NCI-H2171 treated with DMSO at 0.1 percent for 48 hours (cell line): Measurements from ENCODE around the gene PRSS53.
A peak's percentile ranks its signal among the peaks of the same experiment; 100 is the strongest.

Source experiments
- DNase-seq: peaks from one replicate; lab custom pipeline; 2025; lab: John Stamatoyannopoulos, UW

The PRSS53 gene

DNA sequence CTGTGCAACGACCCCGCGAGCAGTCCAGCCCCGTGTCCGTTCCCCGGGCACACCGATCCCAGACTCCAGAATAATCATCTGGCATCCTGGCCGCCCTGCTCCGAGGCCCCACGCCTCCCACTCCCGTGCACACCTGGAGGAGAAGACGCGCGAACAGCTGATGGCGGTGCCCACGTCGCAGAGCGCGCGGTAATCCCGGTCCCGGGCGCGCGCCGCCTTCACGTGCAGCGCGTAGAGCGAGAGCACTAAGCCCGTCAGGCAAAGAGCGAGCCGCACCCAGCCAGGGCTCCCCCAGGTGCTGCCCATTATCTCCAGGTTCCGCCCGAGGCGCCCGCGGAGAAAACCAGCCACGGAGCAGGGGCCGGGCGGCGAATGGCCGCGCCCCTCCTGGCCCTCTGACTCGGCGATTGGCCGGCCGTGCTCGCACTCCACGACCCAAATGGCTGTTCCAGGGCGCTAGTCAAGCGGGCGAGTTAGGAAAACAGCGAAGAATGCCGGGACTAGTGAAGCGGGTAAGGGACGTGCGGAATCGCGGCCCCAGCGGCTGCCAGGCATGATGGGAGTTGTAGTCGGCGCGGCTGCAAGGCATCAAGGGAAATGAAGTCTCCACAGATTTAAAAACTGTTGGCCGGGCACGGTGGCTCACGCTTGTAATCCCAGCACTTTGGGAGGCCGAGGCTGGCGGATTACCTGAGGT is 5.8 kb upstream of the PRSS53 start, which contains the start of gene VKORC1:
Gene VKORC1 (minus strand): TSS at position 374 of the 697 bp plus-strand sequence. CDS start 68 bp downstream, at position 306.
- DNase-seq = peak; percentile 97

DNA sequence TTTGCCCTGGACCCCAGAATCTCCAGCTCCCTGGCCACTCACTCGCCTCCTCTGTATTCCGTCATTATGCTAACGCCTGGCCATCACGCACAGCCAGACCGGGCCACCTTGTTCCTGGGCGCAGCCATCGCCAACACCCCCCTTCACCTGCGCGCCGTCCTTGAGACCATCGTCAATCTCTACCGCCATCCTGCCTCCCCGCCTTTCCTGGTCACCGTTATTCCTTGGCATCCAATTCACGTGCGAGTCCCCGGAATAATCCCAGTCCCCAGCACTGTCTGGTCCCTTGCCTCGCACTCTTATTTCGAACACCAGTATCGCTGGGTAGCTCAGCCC is 5.3 kb upstream of the PRSS53 start:
- DNase-seq = no peak

DNA sequence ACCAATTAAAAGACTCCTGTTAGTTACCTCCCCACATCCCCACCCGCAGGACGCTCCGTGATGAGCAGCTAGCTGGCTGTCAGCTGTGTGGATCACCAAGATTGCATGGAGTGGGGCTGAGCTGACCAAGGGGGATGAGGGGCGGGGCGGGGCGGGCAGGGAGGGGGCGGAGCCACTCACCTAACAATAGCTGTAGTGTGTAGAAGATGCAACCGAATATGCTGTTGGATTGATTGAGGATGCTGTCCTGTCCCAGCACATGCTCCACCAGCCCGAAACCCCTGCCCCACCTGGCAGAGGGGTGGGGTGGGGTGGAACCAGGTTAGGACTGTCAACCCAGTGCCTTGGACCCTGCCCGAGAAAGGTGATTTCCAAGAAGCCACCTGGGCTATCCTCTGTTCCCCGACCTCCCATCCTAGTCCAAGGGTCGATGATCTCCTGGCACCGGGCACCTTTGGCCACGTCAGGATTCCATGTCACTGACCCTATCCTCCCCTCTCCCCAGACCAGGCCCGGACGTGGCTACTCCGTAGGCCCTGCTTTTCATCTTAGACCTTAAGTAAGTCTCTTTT is 4.5 kb upstream of the PRSS53 start:
- no peak for DNase-seq

DNA sequence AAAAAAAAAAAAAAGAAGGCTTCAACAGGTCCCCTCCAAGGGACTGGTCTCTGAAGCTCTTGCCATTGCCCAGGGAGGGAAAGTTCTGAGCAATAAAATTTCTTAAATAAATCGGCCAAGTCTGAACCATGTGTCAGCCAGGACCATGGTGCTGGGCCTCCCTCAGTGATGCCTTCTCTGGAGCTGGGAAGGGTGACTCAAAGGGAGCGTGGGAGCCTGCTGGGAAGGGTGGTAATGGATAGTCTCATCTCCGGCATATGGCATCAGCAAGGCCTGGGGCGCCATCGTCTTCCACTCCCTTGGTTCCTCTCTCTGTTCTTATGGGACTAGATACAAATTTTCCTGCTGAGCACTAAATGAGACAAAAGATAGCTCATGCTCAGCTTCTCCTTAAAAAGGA is 3.6 kb upstream of the PRSS53 start:
- DNase-seq = no peak

DNA sequence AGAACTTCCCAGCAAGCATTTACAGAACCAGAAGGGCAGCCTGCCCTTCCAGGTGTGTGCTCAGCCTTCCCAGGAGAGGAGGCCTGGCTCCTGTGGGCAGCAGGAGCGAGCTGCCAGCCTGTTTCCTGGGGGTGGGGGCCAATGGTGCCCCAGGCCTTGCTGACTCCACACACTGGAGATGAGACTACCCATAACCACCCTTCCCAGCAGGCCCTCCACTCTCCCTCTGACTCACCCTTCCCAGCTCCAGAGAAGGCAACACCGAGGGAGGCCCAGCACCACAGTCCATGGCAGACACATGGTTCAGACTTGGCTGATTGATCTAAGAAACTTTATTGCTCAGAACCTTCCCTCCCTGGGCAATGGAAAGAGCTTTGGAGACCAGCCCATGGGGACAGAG is 1.8 kb upstream of the PRSS53 start:
- DNase-seq = no peak

DNA sequence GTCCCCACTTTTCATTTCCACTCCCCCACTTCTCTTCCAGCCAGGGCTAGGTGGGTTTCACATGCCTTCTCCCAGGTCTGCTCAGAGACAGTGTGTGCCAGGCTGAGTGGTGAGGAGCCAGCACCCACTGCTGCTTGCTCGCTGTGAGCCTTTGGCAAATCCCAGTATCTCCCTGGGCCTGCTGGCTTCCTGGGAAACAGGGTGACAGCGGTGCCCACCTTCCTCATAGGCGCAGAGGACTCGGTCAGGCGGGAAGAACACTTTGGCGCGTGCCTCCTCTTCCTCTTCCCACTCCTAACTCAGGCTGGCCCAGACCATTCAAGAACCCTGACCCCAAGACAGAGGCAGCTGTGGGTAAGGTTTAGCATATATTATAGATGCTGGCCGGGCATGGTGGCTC is 456 bp upstream of the PRSS53 start:
- no peak for DNase-seq

DNA sequence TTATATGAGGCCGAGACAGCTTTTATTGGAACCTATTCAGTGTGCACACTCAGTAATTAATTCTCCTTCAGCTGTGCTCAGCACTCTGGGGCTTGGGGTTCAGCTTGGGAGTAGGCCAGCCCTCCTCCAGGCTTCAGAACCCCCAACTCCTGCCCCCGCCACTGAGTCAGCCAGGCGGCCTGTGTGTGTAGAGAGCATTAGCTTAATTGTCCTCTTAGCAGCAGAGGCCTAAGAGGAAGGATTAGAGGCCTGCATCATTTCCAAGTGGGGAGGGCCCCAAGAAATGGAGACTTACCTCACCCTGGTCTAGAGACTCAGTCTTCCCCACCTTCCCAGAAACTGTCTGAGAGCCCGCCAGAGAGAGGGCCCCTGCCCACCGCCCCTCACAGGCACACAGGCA is 772 bp downstream of the PRSS53 start:
- no peak for DNase-seq

DNA sequence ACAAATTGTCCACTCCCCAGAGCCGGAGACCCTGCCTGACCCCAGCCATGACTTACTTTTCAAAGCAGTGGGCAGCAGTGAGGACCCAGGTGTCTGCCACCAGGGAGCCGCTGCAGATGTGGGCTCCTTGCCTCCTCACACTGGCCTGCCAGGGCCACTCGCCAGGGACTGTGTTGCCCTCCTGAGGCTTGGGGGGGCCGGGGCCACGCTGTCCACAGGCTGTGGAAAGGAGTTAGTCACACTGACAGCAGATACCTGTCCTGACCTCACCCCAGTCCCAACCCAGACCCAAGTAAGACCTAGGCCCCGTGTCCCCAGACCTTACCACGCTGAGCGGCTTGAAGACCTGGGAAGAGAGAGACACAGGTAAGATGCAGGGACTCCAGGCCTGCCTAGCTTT is 1.3 kb downstream of the PRSS53 start:
- no peak for DNase-seq

DNA sequence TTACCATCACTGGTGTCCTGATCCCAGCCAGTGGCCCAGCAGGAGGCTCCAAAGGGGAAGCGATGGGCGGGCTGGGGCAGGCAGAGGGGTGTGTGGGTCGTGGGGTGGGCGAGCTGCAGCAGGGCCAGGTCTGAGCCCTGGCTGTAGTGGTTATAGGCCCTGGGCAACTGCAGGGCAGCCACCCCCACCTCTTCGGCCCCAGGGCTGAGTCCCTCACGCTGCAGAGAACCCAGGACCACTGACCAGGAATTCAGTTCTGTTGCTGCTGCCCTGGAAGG is 2.2 kb downstream of the PRSS53 start:
- no peak for DNase-seq

DNA sequence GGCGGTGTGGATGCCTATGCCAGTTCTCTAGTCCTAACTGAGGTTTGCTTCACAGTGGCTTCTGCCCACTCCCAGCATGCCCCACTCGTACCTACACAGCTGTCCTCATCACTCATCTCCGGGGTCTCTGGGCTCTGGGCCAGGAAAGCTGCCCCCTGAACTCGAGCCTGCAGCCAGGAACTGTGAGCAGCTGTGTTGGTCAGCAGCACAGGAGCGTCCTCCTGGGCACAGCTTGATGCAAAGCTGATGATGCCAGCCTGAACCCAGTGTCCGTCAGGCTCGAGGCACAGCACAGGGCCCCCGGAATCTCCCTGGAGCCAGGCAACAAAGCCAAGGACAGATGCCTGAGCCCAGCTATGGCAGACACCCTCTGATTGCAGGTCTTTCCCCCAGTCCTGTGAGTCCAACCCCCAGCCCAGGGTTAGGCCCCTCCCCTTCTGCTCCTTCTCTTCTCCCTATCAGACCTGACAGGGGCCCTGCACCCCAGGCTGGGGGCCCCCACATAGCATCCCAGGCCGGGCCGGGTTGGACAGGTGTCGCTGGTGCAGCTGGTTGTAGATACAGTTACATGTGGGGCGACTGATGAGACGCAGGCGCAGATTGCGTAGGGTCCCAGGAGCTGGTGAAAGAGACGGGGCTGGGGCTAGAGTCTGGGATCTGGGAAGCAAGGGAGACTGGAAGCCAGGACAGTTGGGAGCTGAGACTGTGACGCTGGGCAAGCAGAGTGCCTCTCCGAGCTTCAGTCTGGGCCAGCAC is 2.7 kb downstream of the PRSS53 start:
- no peak for DNase-seq

DNA sequence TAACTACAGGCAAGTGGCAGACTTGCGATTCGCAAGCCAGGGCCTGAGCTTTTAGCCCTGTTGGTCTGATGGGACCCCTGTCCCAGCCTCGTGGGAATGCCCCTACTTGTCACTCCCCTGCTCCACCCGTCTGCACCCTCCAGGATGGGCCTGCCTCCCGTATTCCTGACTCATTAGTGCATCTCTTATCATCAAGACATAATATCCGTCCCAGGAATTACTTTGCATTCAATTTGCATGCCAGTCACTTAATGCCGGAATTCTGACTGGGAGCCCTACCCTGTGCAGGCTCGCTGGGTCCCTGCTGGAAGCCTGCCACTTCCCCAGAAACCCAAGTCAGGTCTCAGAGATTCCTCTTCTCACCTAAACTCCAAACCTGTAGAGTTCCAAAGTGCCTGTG is 3.3 kb downstream of the PRSS53 start:
- DNase-seq = no peak

DNA sequence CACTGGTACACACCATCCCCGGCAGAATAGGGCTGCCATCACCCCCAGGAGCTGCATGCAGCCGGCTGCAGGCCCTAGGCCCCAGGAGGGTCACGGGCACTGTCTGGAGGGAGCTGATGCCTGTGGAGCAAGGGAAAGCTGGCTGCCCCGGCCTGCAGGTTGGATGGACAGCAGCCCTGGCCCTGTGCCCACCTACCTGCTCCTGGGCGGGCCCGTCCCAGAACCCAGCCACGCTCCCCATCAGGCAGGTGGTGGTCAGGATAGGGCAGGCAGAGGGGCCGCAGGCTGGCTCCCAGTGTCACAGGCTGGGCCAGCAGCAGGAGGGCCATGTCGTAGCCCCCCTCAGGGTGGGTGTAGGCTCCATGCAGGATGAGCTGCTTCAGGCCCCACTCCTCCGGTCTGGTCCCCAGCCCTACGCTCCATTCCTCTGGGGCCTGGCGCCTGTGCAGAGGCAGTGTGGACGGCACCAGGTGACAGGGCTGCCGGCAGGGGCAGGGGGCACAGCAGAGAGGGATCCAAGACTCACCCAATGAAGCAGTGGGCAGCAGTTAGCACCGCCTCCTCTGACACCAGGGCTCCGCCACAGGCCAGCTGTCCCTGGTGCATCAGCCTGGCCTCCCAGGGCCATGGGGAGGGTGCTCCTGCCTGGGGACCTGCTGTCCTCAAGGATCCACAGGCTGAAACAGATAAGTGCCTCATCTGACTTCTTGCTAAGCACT is 4.0 kb downstream of the PRSS53 start:
- DNase-seq = no peak

DNA sequence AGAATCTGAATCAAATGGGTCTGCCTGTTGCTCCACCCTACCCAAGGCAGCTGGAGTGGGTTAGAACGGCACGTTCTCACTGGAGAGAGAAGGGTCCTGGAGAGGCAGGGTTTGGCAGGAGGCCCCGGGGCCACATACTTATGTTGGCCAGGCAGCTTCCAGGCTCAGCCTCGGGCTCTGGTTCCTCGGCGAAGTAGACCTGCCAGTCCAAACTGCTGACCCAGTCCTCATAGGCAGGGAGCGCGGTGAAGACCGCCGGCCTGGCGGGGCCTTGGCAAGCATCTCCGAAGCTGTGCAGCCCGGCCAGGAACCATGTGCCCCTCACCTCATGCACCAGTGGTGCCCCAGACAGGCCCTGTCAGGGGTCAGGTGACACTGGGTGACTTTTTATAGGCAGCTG is 4.8 kb downstream of the PRSS53 start:
- no peak for DNase-seq

DNA sequence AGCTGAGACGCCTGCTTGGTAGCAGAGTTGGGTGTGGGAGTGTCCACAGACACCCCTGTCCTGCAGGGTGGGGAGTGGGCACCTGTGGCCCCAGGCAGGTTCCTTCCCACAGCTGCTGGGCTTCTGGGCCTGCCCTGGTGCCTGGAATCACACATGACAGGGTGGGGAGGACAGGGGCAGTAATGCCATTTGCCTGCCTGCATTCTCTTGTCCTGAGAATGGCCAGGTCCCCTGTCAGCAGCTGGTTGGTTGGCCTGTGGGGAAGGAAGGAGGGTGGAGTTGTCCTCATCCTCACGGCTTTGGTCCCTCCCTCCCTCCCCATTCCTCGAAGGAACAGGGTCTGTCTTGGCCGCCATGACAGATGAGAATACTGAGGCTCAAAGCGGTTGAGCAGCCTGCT is 5.2 kb downstream of the PRSS53 start:
- no peak for DNase-seq

DNA sequence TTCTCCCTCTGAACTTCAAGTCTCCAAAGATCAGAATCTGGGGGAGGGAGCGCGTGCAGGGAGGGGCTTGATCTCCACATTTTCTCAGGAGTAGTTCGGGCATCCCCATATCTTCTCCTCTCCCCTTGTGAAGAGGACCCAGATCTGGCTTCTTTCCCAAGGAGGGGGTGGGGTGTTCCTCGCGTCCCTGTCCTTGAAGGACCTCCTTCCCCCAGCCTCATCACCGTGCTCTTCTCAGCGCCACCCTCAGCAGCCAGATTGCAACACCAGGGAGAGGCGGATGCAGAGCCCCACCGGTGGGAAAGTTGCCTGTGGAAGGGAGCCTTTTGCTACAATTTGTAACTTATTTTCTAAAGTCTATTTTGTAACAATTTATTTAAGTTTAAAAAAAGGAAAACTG is 5.7 kb downstream of the PRSS53 start:
- no peak for DNase-seq

DNA sequence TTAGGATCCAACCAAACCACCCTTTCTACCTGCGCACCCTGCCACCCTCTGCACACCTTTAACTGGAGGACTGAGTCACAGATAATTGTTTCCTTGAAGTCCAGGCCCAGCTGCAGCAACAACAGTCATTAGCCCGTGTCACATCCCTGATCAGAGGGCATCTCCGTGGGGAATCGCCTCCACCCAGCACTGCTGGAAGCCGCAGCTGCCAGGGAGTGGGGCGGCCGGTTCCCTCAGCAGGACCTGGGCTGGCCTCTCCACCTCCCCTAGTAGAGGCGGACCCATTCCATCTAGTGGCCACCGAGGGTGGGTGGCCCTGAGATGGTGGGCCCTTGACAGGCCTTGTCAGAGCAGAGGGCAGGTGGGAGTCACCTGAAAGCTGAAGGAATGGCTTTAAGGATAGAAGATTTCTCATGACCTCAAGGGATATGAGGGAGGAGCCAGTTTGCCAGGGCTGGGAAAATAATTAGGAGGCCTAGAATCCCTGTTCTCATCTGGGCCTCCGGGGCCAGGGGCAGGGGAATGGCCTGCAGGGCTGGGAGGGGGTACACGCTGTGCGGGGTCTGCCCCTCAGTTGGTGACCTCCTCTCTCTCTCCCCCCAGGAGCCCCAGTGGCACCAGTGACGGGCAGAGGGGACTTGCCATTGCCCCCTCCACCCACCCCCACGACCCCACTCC is 6.2 kb downstream of the PRSS53 start:
- no peak for DNase-seq

DNA sequence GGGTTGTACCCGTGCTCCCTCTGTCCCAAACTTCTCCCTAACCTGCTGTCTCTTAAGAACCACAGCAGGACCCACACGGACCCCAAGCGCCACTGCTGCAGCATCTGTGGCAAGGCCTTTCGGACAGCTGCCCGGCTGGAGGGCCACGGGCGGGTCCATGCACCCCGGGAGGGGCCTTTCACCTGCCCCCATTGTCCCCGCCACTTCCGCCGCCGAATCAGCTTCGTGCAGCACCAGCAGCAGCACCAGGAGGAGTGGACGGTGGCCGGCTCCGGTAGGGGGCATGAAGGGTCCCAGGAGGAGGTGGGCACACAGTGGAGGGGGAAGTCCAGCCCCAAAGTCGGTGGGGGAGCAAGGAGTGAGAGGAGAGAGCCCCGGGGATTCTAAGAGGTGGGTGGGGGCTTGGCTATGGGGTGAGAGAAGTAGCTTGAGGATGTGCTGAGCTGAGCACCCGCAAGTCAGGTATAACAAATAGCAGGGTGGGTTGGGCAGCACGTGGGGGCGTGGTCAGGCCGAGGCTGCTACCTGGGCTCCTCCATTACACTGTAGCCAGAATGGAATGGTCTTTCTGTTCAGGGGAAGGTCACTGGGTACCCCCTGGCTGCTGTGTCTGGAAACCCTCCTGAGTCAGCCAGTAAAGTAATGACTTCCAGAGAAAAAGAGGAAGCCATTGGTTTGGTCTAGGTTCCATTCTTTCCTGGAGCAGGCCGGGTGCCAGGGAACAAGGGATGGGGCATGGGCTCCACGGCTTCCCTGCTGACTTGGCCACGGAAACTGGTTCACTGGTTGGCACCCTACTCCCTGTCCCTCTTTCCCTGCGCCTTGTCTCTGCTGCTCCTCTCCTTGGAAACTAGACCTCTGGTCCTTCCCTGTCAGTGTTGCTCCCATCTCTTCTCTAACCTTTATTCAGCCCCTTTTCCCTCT is 7.1 kb downstream of the PRSS53 start:
- DNase-seq = no peak

DNA sequence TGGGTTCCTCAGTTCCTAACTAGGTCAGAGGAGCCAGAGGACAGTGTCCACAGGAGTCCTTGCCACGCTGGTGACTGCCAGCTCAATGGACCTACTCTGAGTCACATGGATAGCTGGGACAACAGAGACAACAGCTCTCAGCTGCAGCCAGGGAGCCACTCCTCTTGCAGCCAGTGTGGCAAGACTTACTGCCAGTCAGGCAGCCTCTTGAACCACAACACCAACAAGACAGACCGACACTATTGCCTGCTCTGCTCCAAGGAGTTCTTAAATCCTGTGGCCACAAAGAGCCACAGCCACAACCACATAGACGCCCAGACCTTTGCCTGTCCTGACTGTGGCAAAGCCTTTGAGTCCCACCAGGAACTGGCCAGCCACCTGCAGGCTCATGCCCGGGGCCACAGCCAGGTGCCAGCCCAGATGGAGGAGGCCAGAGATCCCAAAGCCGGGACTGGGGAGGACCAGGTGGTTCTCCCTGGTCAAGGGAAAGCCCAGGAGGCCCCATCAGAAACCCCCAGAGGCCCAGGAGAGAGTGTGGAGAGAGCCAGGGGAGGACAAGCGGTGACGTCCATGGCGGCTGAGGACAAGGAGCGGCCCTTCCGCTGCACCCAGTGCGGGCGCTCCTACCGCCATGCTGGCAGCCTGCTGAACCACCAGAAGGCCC is 7.9 kb downstream of the PRSS53 start:
- DNase-seq = no peak

DNA sequence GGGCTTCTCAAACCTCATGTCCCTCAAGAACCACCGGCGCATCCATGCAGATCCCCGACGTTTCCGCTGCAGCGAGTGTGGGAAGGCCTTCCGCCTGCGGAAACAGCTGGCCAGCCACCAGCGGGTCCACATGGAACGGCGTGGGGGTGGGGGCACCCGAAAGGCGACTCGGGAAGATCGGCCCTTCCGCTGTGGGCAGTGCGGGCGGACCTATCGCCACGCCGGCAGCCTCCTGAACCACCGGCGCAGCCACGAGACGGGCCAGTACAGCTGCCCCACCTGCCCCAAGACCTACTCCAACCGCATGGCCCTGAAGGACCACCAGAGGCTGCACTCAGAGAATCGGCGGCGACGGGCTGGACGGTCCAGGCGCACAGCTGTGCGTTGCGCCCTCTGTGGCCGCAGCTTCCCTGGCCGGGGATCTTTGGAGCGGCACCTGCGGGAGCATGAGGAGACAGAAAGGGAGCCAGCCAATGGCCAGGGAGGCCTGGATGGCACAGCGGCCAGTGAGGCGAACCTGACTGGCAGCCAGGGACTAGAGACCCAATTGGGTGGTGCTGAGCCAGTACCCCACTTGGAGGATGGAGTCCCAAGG is 8.6 kb downstream of the PRSS53 start:
- DNase-seq = no peak

DNA sequence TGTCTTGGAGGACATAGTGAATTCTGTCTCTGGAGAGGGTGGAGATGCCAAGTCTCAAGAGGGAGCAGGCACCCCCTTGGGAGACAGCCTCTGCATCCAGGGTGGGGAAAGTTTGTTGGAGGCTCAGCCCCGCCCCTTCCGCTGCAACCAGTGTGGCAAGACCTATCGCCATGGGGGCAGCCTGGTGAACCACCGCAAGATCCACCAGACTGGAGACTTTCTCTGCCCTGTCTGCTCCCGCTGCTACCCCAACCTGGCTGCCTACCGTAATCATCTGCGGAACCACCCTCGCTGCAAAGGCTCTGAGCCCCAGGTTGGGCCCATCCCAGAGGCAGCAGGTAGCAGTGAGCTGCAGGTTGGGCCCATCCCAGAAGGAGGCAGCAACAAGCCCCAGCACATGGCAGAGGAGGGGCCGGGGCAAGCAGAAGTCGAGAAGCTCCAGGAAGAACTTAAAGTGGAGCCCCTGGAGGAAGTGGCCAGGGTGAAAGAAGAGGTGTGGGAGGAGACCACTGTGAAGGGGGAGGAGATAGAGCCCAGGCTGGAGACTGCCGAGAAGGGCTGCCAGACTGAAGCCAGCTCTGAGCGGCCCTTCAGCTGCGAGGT is 9.3 kb downstream of the PRSS53 start:
- no peak for DNase-seq
